Fibroblast of mammary gland (primary cell): ENCODE measurements around the gene IZUMO4.

ENCODE experiments used
- DNase-seq: peaks from one replicate; pipeline ENCODE4 v3.0.0-alpha.2; 2010; ENCODE audit warnings: low read depth
- H3K4me3 ChIP-seq: 2 replicates; pipeline ENCODE4 v1.5.1; 2011; ENCODE audit warnings: low read depth, mild to moderate bottlenecking, low read length, moderate library complexity; ENCODE audit not compliant: control insufficient read depth
- CTCF ChIP-seq: conservative IDR thresholded peaks from 2 replicates; pipeline ENCODE4 v1.5.1; 2011; ENCODE audit warnings: low read depth, low read length, inconsistent platforms; ENCODE audit not compliant: control insufficient read depth, insufficient read depth

IZUMO4 gene

GRCh38 chr19:2060884-2061494, 35.7 kb upstream of the IZUMO4 start:
- TF ChIP-seq CTCF = no peak
- peak; percentile 78 for DNase-seq
- H3K4me3 ChIP-seq = peak overlapping the region; percentile 27

GRCh38 chr19:2061495-2062388, 35.0 kb upstream of the IZUMO4 start:
- peak overlapping the region; percentile 56 for H3K4me3 ChIP-seq
- TF ChIP-seq CTCF = no peak
- peak; percentile 96 for DNase-seq

GRCh38 chr19:2062389-2062729, 34.4 kb upstream of the IZUMO4 start:
- no peak overlapping the region for H3K4me3 ChIP-seq
- TF ChIP-seq CTCF = no peak
- no peak for DNase-seq

- no peak for DNase-seq
- TF ChIP-seq CTCF = no peak
- no peak overlapping the region for H3K4me3 ChIP-seq
Observed at GRCh38 chr19:2062770-2063169, 33.9 kb upstream of the IZUMO4 start.

GRCh38 chr19:2063824-2064223, 32.9 kb upstream of the IZUMO4 start:
- DNase-seq = no peak
- H3K4me3 ChIP-seq = no peak overlapping the region
- no peak for TF ChIP-seq CTCF

GRCh38 chr19:2064395-2064787, 32.3 kb upstream of the IZUMO4 start:
- no peak overlapping the region for H3K4me3 ChIP-seq
- DNase-seq = no peak
- no peak for TF ChIP-seq CTCF
